ENCODE measurements around the gene PFDN4. TPM values are rescaled to one million over a fixed set of nuclear protein-coding genes. Genes with fewer than 3 reads are reported as not detected.

The PFDN4 gene
- total and polyA plus RNA-seq, 12 donors = 21.9 to 56.3 (median 30.7) TPM

GRCh38 chr20:54167909-54168872, 39.7 kb upstream of the PFDN4 start:
- Histone ChIP-seq H3K27ac (no peak overlapping the region), H3K4me1 (peaks cover 0 to 8% (median 5%) of the 10 kb centered on the region in 9 donors), H3K27me3 (peaks cover 0 to 84% (median 76%) of the 10 kb centered on the region in 7 donors), H3K4me3 (no peak overlapping the region), H3K36me3 (no peaks in the 10 kb centered on the region), H3K9me3 (no peaks in the 10 kb centered on the region)
- ATAC-seq (no peak), DNase-seq (no peak)
- intact Hi-C loops (cut with DNase I) = no loop called here
- no peak for TF ChIP-seq CTCF (IDR thresholded peaks at IDR 0.05)
- WGBS, 2 donors = 57 to 63% methylated on average over 11 of the region's 11 CpGs

- Histone ChIP-seq H3K4me3 (no peak overlapping the region), H3K27me3 (peaks cover 8 to 90% (median 84%) of the 10 kb centered on the region in 7 donors), H3K9me3 (no peaks in the 10 kb centered on the region), H3K36me3 (no peaks in the 10 kb centered on the region), H3K27ac (no peak overlapping the region), H3K4me1 (peaks cover 0 to 18% (median 15%) of the 10 kb centered on the region in 9 donors)
- whole genome bisulfite sequencing, 2 donors = 77 to 81% methylated on average over 14 of the region's 14 CpGs
- DNase-seq (no peak), ATAC-seq (no peak)
- no peak for TF ChIP-seq CTCF (IDR thresholded peaks at IDR 0.05)
- intact Hi-C loops (cut with DNase I) = no loop called here
Measured at GRCh38 chr20:54168961-54169862, 38.7 kb upstream of the PFDN4 start.

- intact Hi-C loops (cut with DNase I) = loop anchor here in 1 of 10 donors (10.0 kb wide), 1 partner anchor 55 kb away; no protein-coding TSS in a partner anchor
- H3K4me1 ChIP-seq = peaks cover 0 to 26% (median 20%) of the 10 kb centered on the region in 9 donors
- no peaks in the 10 kb centered on the region for H3K36me3 ChIP-seq
- H3K27ac ChIP-seq = no peak overlapping the region
- DNase-seq (no peak), ATAC-seq (no peak)
- H3K4me3 ChIP-seq = no peak overlapping the region
- peaks cover 11 to 93% (median 89%) of the 10 kb centered on the region in 7 donors for H3K27me3 ChIP-seq
- no peak for TF ChIP-seq CTCF (IDR thresholded peaks at IDR 0.05)
- no peaks in the 10 kb centered on the region for H3K9me3 ChIP-seq
- WGBS, 2 donors = 53 to 66% methylated on average over 4 of the region's 4 CpGs
Measured at GRCh38 chr20:54170026-54170471, 37.8 kb upstream of the PFDN4 start.

GRCh38 chr20:54170963-54171362, 36.9 kb upstream of the PFDN4 start:
- TF ChIP-seq CTCF (IDR thresholded peaks at IDR 0.05) = no peak
- peaks cover 11 to 95% (median 90%) of the 10 kb centered on the region in 7 donors for H3K27me3 ChIP-seq
- ATAC-seq = no peak
- H3K4me1 ChIP-seq = peaks cover 0 to 29% (median 21%) of the 10 kb centered on the region in 9 donors
- DNase-seq = no peak
- H3K36me3 ChIP-seq = no peaks in the 10 kb centered on the region
- H3K27ac ChIP-seq = no peak overlapping the region
- intact Hi-C loops (cut with DNase I) = loop anchor here in 1 of 10 donors (10.0 kb wide), 1 partner anchor 56 kb away; no protein-coding TSS in a partner anchor
- no peak overlapping the region for H3K4me3 ChIP-seq
- H3K9me3 ChIP-seq = no peaks in the 10 kb centered on the region
- 66 to 67% methylated on average over 3 of the region's 3 CpGs for WGBS, 2 donors
